HepG2 (cell line): Measurements from ENCODE around the gene ANKLE1. TPM values are rescaled to one million over a fixed set of nuclear protein-coding genes. Genes with fewer than 3 reads are reported as not detected.
A peak's percentile ranks its signal among the peaks of the same experiment; 100 is the strongest.

ENCODE experiments used
- ATAC-seq: fragments of 200-7000 bp; cut with Tn5 transposase; 3 replicates; pipeline ENCODE4 v1.9.1; 2020; ENCODE audit warnings: mild to moderate bottlenecking, moderate library complexity
- BruUV-seq: library from RNA; stranded (reverse); fragments of 400-500 nt; replicated peaks from 2 replicates; lab custom pipeline; 2021; lab: Mats Ljungman, UMichigan
- CTCF ChIA-PET: fragments of 300-600 bp; formaldehyde crosslinking; extraction: SDS; loops from one replicate; lab custom pipeline; 2021; ENCODE audit warnings: low total read pairs, inconsistent platforms, low intra/inter-chr PET ratio; lab: Yijun Ruan, JAX
- POLR2A ChIA-PET: fragments of 350-600 bp; sonication (Branson Sonifier 250); formaldehyde crosslinking; loops from one replicate; lab custom pipeline; 2020; ENCODE audit warnings: antibody characterized with exemption, inconsistent platforms; lab: Yijun Ruan, JAX
- DNase-seq: peaks from one replicate; pipeline ENCODE4 v3.0.0-alpha.2; 2015; ENCODE audit warnings: low spot score
- FAIRE-seq: peaks from 3 replicates; lab custom pipeline; 2011; peaks lifted over from hg19 to GRCh38; lab: Jason Lieb, UNC
- H2AFZ ChIP-seq: one replicate; pipeline ENCODE4 v1.6.1; 2011; ENCODE audit warnings: low read length, inconsistent platforms
- H3K27ac ChIP-seq: fragments of 300-600 bp; 3 replicates; pipeline ENCODE4 v1.8.0; 2011; ENCODE audit warnings: mixed run types, mild to moderate bottlenecking, mixed read lengths, low read length, inconsistent platforms; ENCODE audit not compliant: insufficient read depth; ENCODE audit errors: extremely low read length
- H3K27me3 ChIP-seq, 2 experiments: fragments of 200-600 bp in 1 of 2; 2 replicates in 1 of 2; 3 replicates in 1 of 2; pipeline versions ENCODE4 v1.6.0 to v1.8.0; 2011; ENCODE audit warnings: low read length in 2 of 2, mild to moderate bottlenecking in 2 of 2, moderate library complexity in 2 of 2, inconsistent platforms in 1 of 2; ENCODE audit not compliant: insufficient read depth in 2 of 2, control insufficient read depth in 1 of 2
- H3K36me3 ChIP-seq, 2 experiments: fragments of 200-600 bp in 1 of 2; replicated peaks in 1 of 2; 2 replicates in 1 of 2; 3 replicates in 1 of 2; pipeline versions ENCODE4 v1.5.1 to v1.8.0; 2011; ENCODE audit warnings: low read length in 2 of 2, inconsistent platforms in 1 of 2; ENCODE audit not compliant: insufficient read depth in 2 of 2, control insufficient read depth in 1 of 2
- H3K4me1 ChIP-seq: 2 replicates; pipeline ENCODE4 v1.5.1; 2012; ENCODE audit warnings: low read length, inconsistent platforms; ENCODE audit not compliant: insufficient read depth
- H3K4me2 ChIP-seq: 2 replicates; pipeline ENCODE4 v1.6.0; 2011; ENCODE audit warnings: low read depth, low read length, inconsistent platforms
- H3K4me3 ChIP-seq, 3 experiments: fragments of 200-600 bp in 1 of 3; sonication (generic), shearing (Covaris generic) in 1 of 3; replicated peaks in 1 of 3; 2 replicates each; pipeline ENCODE4 v1.5.1; 2011 to 2016; ENCODE audit warnings: low read length in 3 of 3, inconsistent platforms in 2 of 3, low read depth in 2 of 3, mild to moderate bottlenecking in 2 of 3, control low read depth in 1 of 3, mixed read lengths in 1 of 3; ENCODE audit not compliant: insufficient read depth in 1 of 3
- H3K79me2 ChIP-seq: one replicate; pipeline ENCODE4 v1.6.1; 2011; ENCODE audit warnings: low read length, inconsistent platforms; ENCODE audit not compliant: insufficient read depth
- H3K9ac ChIP-seq: 2 replicates; pipeline ENCODE4 v1.6.0; 2011; ENCODE audit warnings: mild to moderate bottlenecking, low read depth, low read length, inconsistent platforms; ENCODE audit not compliant: insufficient read depth
- H3K9me3 ChIP-seq: 2 replicates; pipeline ENCODE4 v1.5.1; 2012; ENCODE audit warnings: mild to moderate bottlenecking, low read length
- H4K20me1 ChIP-seq: 2 replicates; pipeline ENCODE4 v1.6.0; 2011; ENCODE audit warnings: inconsistent platforms, mild to moderate bottlenecking, low read length, moderate library complexity; ENCODE audit not compliant: insufficient read depth
- CHD4 ChIP-seq: fragments of 200-600 bp; sonication (generic); IDR thresholded peaks from 2 replicates; pipeline ENCODE4 v1.7.0; 2017; ENCODE audit warnings: mild to moderate bottlenecking, low read length, borderline replicate concordance
- ETV6 ChIP-seq: sonication (generic); formaldehyde crosslinking; conservative IDR thresholded peaks from 2 replicates; pipeline ENCODE4 v1.4.0; 2020; ENCODE audit warnings: missing genetic modification reagents
- HCFC1 ChIP-seq: fragments of 150-350 bp; IDR thresholded peaks from 2 replicates; pipeline ENCODE4 v1.6.1; 2014; ENCODE audit warnings: low read depth, low read length
- HDAC2 ChIP-seq: sonication (generic); formaldehyde crosslinking; IDR thresholded peaks from 2 replicates; pipeline ENCODE4 v1.4.0; 2020; ENCODE audit warnings: missing genetic modification reagents
- HNF4G ChIP-seq, 2 experiments: sonication (generic) in 1 of 2; formaldehyde crosslinking in 1 of 2; IDR thresholded peaks; 2 replicates each; pipeline versions ENCODE4 v1.4.0 to v1.6.1; 2011 to 2020; ENCODE audit warnings: borderline replicate concordance in 2 of 2, low read depth in 2 of 2, mild to moderate bottlenecking in 2 of 2, low read length in 1 of 2, missing genetic modification reagents in 1 of 2, moderate library complexity in 1 of 2
- KLF13 ChIP-seq: sonication (generic); formaldehyde crosslinking; IDR thresholded peaks from 2 replicates; pipeline ENCODE4 v1.4.0; 2020; ENCODE audit warnings: mild to moderate bottlenecking, missing genetic modification reagents
- MTERF4 ChIP-seq: sonication (generic); formaldehyde crosslinking; IDR thresholded peaks from 2 replicates; pipeline ENCODE4 v1.8.0; 2023; ENCODE audit warnings: mild to moderate bottlenecking, missing genetic modification reagents
- RAD51 ChIP-seq: fragments of 450-650 bp; IDR thresholded peaks from 2 replicates; pipeline ENCODE4 v1.6.1; 2016; ENCODE audit warnings: borderline replicate concordance
- RCOR2 ChIP-seq: IDR thresholded peaks from 2 replicates; pipeline ENCODE4 v1.6.1; 2016; ENCODE audit warnings: missing biosample characterization, missing genetic modification reagents
- RELA ChIP-seq: sonication (generic); formaldehyde crosslinking; IDR thresholded peaks from 2 replicates; pipeline ENCODE4 v1.4.0; 2020; ENCODE audit warnings: missing genetic modification reagents
- SMARCC2 ChIP-seq: fragments of 450-650 bp; IDR thresholded peaks from 2 replicates; pipeline ENCODE4 v1.6.1; 2017; ENCODE audit warnings: antibody characterized with exemption, mild to moderate bottlenecking
- SNAPC2 ChIP-seq: sonication (generic); formaldehyde crosslinking; IDR thresholded peaks from 2 replicates; pipeline ENCODE4 v1.8.1; 2022; ENCODE audit warnings: mild to moderate bottlenecking, missing genetic modification reagents
- SP1 ChIP-seq, 2 experiments: fragments of 450-650 bp in 1 of 2; sonication (generic) in 1 of 2; formaldehyde crosslinking in 1 of 2; IDR thresholded peaks; 2 replicates each; pipeline versions ENCODE4 v1.4.0 to v1.6.1; 2016 to 2020; ENCODE audit warnings: missing genetic modification reagents in 1 of 2
- SP5 ChIP-seq: IDR thresholded peaks from 2 replicates; pipeline ENCODE4 v1.6.1; 2016; ENCODE audit warnings: low read depth, borderline replicate concordance
- TFDP1 ChIP-seq: IDR thresholded peaks from 2 replicates; pipeline ENCODE4 v1.6.1; 2016; ENCODE audit warnings: missing compliant biosample characterization, missing genetic modification reagents, borderline replicate concordance
- ZBTB4 ChIP-seq: sonication (generic); formaldehyde crosslinking; IDR thresholded peaks from 2 replicates; pipeline ENCODE4 v1.4.0; 2020; ENCODE audit warnings: missing genetic modification reagents, mild to moderate bottlenecking, borderline replicate concordance
- ZNF75D ChIP-seq: sonication (generic); formaldehyde crosslinking; IDR thresholded peaks from 2 replicates; pipeline ENCODE4 v1.8.1; 2023; ENCODE audit warnings: missing genetic modification reagents, mild to moderate bottlenecking, borderline replicate concordance
- WGBS: methylation state at CpG from one replicate; pipeline ENCODE4 v1.1.6; 2017; ENCODE audit warnings: low lambda C conversion rate; 5-methylcytosine and 5-hydroxymethylcytosine counted together
- in situ Hi-C: cut with HindIII; loops from 2 replicates; pipeline ENCODE4 v1.10.0; 2017; ENCODE audit warnings: low pct_unique_long_range_greater_than_20kb; ENCODE audit not compliant: extremely low pct_ligation_motif_present
- intact Hi-C: fragments of 100-400 bp; cut with micrococcal nuclease; formaldehyde crosslinking; loops from one replicate; pipeline ENCODE4 v1.10.0; 2022; ENCODE audit not compliant: unreplicated experiment
- polyA plus RNA-seq, 8 experiments: library from polyadenylated mRNA; depleted of rRNA in 3 of 8; stranded (reverse) in 7 of 8; unstranded in 1 of 8; fragments of >200 nt; fragmentation: Illumina TruSeq in 4 of 8; extraction: Trizol in 4 of 8; gene quantifications; 2 replicates each; pipeline versions ENCODE4 v1.2.1 to v1.2.3, GENCODE V29; 2011 to 2016; ENCODE audit warnings: low read depth in 4 of 8, missing spikeins in 1 of 8, mixed read lengths in 1 of 8; ENCODE audit not compliant: insufficient read depth in 1 of 8
- total RNA-seq, 5 experiments: library from RNA; depleted of rRNA; stranded (reverse); fragments of >200 nt; fragmentation: Illumina TruSeq; extraction: Trizol; gene quantifications; 2 replicates each; pipeline ENCODE4 v1.2.3, GENCODE V29; 2016; ENCODE audit warnings: low read depth in 1 of 5

Gene ANKLE1
- total and polyA plus RNA-seq, 2 of the 13 experiments (the other 11 are each of a cell fraction or from before 2014, with no cell fraction given): 0.69 to 1.5 TPM

GRCh38 chr19:17248011-17248776 is 33.5 kb upstream of the ANKLE1 start (continued):
- peak; percentile 96 for TF ChIP-seq HNF4G (IDR thresholded peaks at IDR 0.05; ENCODE audit: borderline replicate concordance, low read depth, low read length)
- peak; percentile 94 for TF ChIP-seq HNF4G (CRISPR knock-in tag; IDR thresholded peaks at IDR 0.05; ENCODE audit: borderline replicate concordance, low read depth)
- TF ChIP-seq CHD4: no peak
- peak; percentile 53; the same call in 1 of the 2 replicates for TF ChIP-seq TFDP1 (CRISPR knock-in tag)
- TF ChIP-seq ZNF75D (CRISPR knock-in tag): no peak
- TF ChIP-seq SP5: peak; percentile 100
- peak; percentile 95 for TF ChIP-seq HDAC2 (CRISPR knock-in tag)

GRCh38 chr19:17249887-17250548 is 31.7 kb upstream of the ANKLE1 start:
- 90% methylated on average over 5 of the region's 15 CpGs for WGBS
- BruUV-seq: no TSS peak
- ChIA-PET CTCF (no interaction called here), POLR2A (interaction anchor here (1.3 to 5.0 kb wide), 8 partner anchors 8 to 55 kb away, joined by 4 to 52 read pairs (median 12); partner anchors contain the start of genes BABAM1, MRPL34, OCEL1 and USE1)
- Histone ChIP-seq H3K36me3 (no peaks in the 10 kb centered on the region), H3K9ac (no peak overlapping the region), H3K4me1 (peaks cover 49% of the 10 kb centered on the region), H3K79me2 (peaks cover 1% of the 10 kb centered on the region), H2AFZ (no peak overlapping the region), H4K20me1 (no peaks in the 10 kb centered on the region), H3K4me3 (no peak overlapping the region), H3K27ac (no peak overlapping the region), H3K9me3 (no peaks in the 10 kb centered on the region), H3K4me2 (no peak overlapping the region), H3K27me3 (no peaks in the 10 kb centered on the region)
- ATAC-seq (no peak), DNase-seq (no peak), FAIRE-seq (no peak)
- intact Hi-C loops: no loop called here
- in situ Hi-C loops: no loop called here
- TF ChIP-seq ZBTB4 (CRISPR knock-in tag) (no peak), MTERF4 (CRISPR knock-in tag) (no peak), SNAPC2 (CRISPR knock-in tag) (no peak), KLF13 (CRISPR knock-in tag) (no peak), ETV6 (CRISPR knock-in tag) (no peak), RAD51 (no peak), RELA (CRISPR knock-in tag) (no peak), SP1 (IDR thresholded peaks at IDR 0.05) (no peak), SP1 (CRISPR knock-in tag; IDR thresholded peaks at IDR 0.05) (no peak), HCFC1 (no peak), RCOR2 (CRISPR knock-in tag) (no peak), SMARCC2 (no peak)
